HepG2 (cell line): Measurements from ENCODE around the gene ZNF512B. TPM values are rescaled to one million over a fixed set of nuclear protein-coding genes. Genes with fewer than 3 reads are reported as not detected.

Experiments used
- FOXA1 ChIP-seq, 2 experiments: fragments of 450-650 bp in 1 of 2; sonication (generic) in 1 of 2; formaldehyde crosslinking in 1 of 2; IDR thresholded peaks; 2 replicates each; pipeline versions ENCODE4 v1.4.0 to v1.6.1; 2016 to 2020; ENCODE audit warnings: missing genetic modification reagents in 1 of 2
- IRF9 ChIP-seq: sonication (generic); formaldehyde crosslinking; IDR thresholded peaks from 2 replicates; pipeline ENCODE4 v1.8.0; 2022; ENCODE audit warnings: missing genetic modification reagents, mild to moderate bottlenecking, borderline replicate concordance
- KLF16 ChIP-seq, 2 experiments: sonication (generic) in 1 of 2; formaldehyde crosslinking in 1 of 2; IDR thresholded peaks; 2 replicates each; pipeline versions ENCODE4 v1.6.1 to v1.8.0; 2016 to 2023; ENCODE audit warnings: missing genetic modification reagents in 2 of 2, missing compliant biosample characterization in 1 of 2
- KLF6 ChIP-seq: IDR thresholded peaks from 2 replicates; pipeline ENCODE4 v1.8.0; 2016; ENCODE audit warnings: missing biosample characterization, missing genetic modification reagents
- RARA ChIP-seq: IDR thresholded peaks from 2 replicates; pipeline ENCODE4 v1.6.1; 2016; ENCODE audit warnings: missing genetic modification reagents, missing compliant biosample characterization
- TCF7L2 ChIP-seq: IDR thresholded peaks from 2 replicates; pipeline ENCODE4 v1.6.1; 2011; ENCODE audit warnings: mild to moderate bottlenecking, low read depth, low read length, moderate library complexity
- TEF ChIP-seq: sonication (generic); formaldehyde crosslinking; IDR thresholded peaks from 2 replicates; pipeline ENCODE4 v1.5.0; 2020; ENCODE audit warnings: missing genetic modification reagents
- ZNF512 ChIP-seq: sonication (generic); formaldehyde crosslinking; IDR thresholded peaks from 2 replicates; pipeline ENCODE4 v1.4.0; 2020; ENCODE audit warnings: mild to moderate bottlenecking, missing genetic modification reagents
- ZNF556 ChIP-seq: sonication (generic); formaldehyde crosslinking; IDR thresholded peaks from 2 replicates; pipeline ENCODE4 v1.4.0; 2020; ENCODE audit warnings: mild to moderate bottlenecking, missing genetic modification reagents, borderline replicate concordance
- ZSCAN21 ChIP-seq: sonication (generic); formaldehyde crosslinking; IDR thresholded peaks from 2 replicates; pipeline ENCODE4 v1.8.0; 2022; ENCODE audit warnings: mild to moderate bottlenecking, missing genetic modification reagents, moderate library complexity, borderline replicate concordance
- polyA plus RNA-seq, 8 experiments: library from polyadenylated mRNA; depleted of rRNA in 3 of 8; stranded (reverse) in 7 of 8; unstranded in 1 of 8; fragments of >200 nt; fragmentation: Illumina TruSeq in 4 of 8; extraction: Trizol in 4 of 8; gene quantifications; 2 replicates each; pipeline versions ENCODE4 v1.2.1 to v1.2.3, GENCODE V29; 2011 to 2016; ENCODE audit warnings: low read depth in 4 of 8, missing spikeins in 1 of 8, mixed read lengths in 1 of 8; ENCODE audit not compliant: insufficient read depth in 1 of 8
- total RNA-seq, 5 experiments: library from RNA; depleted of rRNA; stranded (reverse); fragments of >200 nt; fragmentation: Illumina TruSeq; extraction: Trizol; gene quantifications; 2 replicates each; pipeline ENCODE4 v1.2.3, GENCODE V29; 2016; ENCODE audit warnings: low read depth in 1 of 5
- TF ChIP-seq, protein P1 (sequence below), 2 experiments: sonication (generic) in 1 of 2; formaldehyde crosslinking in 1 of 2; IDR thresholded peaks; 2 replicates each; pipeline versions ENCODE4 v1.6.1 to v1.9.0; 2014 to 2022; ENCODE audit warnings: antibody characterized with exemption in 1 of 2, borderline replicate concordance in 1 of 2, inconsistent platforms in 1 of 2, low read depth in 1 of 2, missing genetic modification reagents in 1 of 2
- TF ChIP-seq, protein P2 (sequence below): sonication (generic); formaldehyde crosslinking; IDR thresholded peaks from 2 replicates; pipeline ENCODE4 v1.5.1; 2020; ENCODE audit warnings: mild to moderate bottlenecking, moderate library complexity, missing genetic modification reagents
- TF ChIP-seq, protein P3 (sequence below): sonication (generic); formaldehyde crosslinking; IDR thresholded peaks from 2 replicates; pipeline ENCODE4 v1.5.0; 2020; ENCODE audit warnings: missing genetic modification reagents

Gene ZNF512B
- total and polyA plus RNA-seq, 2 of the 13 experiments (the other 11 are each of a cell fraction or from before 2014, with no cell fraction given), result 11.5 to 30.6 TPM

DNA sequence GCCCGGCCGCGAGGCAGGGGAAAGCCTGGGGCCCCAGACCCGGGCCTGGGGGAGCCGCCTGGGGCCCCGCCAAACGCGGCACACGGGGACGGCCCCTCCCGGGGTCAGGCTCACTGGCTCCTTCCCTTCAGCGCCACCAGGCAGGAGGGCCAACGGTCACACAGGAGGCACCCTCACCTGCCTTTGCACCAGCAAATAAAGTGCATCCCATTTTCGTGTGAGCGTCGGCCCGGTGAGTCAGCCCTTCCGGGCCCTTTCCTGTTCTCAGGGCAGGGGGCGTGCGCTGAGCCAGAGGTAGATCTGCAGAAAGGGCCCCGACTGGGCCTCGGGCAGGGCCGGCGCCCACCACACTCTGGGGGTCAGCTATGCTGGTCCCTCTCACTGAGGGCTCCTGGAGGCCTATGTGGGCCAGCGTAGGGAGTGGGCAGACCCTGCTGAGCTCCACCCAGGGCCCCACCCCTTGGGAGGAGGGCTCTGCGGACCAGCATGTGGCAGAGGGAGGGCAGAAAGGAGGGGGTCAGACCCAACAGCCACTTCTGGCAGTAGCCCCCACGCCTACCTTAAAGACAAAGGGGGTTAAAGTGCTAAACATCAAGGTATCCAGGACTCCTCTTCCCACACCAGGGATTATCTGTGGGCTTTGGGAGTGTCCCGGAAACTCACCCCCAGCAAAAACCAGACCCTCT, 12.6 kb downstream of the ZNF512B start (continued):
- TF ChIP-seq ZNF512 (CRISPR knock-in tag) (no peak), ZSCAN21 (CRISPR knock-in tag) (no peak; the same call in 1 of the 2 replicates), IRF9 (no peak), FOXA1 (IDR thresholded peaks at IDR 0.05) (no peak), FOXA1 (CRISPR knock-in tag; IDR thresholded peaks at IDR 0.05) (no peak), KLF6 (peak; percentile 87; the same call in 1 of the 2 replicates), KLF16 (CRISPR knock-in tag; IDR thresholded peaks at IDR 0.05) (peak in 1 of 2 experiments; percentile 88; a peak in 2 of 4 replicates), ZNF556 (CRISPR knock-in tag) (no peak; the same call in 1 of the 2 replicates), RARA (CRISPR knock-in tag) (peak; percentile 32), TEF (CRISPR knock-in tag) (no peak), TCF7L2 (no peak)
- TF ChIP-seq, protein P1, sequence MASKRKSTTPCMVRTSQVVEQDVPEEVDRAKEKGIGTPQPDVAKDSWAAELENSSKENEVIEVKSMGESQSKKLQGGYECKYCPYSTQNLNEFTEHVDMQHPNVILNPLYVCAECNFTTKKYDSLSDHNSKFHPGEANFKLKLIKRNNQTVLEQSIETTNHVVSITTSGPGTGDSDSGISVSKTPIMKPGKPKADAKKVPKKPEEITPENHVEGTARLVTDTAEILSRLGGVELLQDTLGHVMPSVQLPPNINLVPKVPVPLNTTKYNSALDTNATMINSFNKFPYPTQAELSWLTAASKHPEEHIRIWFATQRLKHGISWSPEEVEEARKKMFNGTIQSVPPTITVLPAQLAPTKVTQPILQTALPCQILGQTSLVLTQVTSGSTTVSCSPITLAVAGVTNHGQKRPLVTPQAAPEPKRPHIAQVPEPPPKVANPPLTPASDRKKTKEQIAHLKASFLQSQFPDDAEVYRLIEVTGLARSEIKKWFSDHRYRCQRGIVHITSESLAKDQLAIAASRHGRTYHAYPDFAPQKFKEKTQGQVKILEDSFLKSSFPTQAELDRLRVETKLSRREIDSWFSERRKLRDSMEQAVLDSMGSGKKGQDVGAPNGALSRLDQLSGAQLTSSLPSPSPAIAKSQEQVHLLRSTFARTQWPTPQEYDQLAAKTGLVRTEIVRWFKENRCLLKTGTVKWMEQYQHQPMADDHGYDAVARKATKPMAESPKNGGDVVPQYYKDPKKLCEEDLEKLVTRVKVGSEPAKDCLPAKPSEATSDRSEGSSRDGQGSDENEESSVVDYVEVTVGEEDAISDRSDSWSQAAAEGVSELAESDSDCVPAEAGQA (IDR thresholded peaks at IDR 0.05; ENCODE audit: low read depth), result no peak
- TF ChIP-seq, protein P1 (CRISPR knock-in tag; IDR thresholded peaks at IDR 0.05; ENCODE audit: borderline replicate concordance), result no peak
- TF ChIP-seq, protein P2, sequence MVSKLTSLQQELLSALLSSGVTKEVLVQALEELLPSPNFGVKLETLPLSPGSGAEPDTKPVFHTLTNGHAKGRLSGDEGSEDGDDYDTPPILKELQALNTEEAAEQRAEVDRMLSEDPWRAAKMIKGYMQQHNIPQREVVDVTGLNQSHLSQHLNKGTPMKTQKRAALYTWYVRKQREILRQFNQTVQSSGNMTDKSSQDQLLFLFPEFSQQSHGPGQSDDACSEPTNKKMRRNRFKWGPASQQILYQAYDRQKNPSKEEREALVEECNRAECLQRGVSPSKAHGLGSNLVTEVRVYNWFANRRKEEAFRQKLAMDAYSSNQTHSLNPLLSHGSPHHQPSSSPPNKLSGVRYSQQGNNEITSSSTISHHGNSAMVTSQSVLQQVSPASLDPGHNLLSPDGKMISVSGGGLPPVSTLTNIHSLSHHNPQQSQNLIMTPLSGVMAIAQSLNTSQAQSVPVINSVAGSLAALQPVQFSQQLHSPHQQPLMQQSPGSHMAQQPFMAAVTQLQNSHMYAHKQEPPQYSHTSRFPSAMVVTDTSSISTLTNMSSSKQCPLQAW (CRISPR knock-in tag), result peak; percentile 94
- TF ChIP-seq, protein P3, sequence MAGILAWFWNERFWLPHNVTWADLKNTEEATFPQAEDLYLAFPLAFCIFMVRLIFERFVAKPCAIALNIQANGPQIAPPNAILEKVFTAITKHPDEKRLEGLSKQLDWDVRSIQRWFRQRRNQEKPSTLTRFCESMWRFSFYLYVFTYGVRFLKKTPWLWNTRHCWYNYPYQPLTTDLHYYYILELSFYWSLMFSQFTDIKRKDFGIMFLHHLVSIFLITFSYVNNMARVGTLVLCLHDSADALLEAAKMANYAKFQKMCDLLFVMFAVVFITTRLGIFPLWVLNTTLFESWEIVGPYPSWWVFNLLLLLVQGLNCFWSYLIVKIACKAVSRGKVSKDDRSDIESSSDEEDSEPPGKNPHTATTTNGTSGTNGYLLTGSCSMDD, result no peak
